Stimulated activated CD8-positive, alpha-beta memory T cell treated with anti-CD3 and anti-CD28 coated beads, Interleukin-2, amount 100 ng/mL, for 1 hour (primary cell): ENCODE measurements around the gene CNTN4.

Experiments used
- DNase-seq, 2 donors: peaks; one replicate each; pipeline ENCODE4 v3.0.0-alpha.2; 2020; ENCODE audit warnings: low read depth in 2 of 2

The CNTN4 gene

DNA sequence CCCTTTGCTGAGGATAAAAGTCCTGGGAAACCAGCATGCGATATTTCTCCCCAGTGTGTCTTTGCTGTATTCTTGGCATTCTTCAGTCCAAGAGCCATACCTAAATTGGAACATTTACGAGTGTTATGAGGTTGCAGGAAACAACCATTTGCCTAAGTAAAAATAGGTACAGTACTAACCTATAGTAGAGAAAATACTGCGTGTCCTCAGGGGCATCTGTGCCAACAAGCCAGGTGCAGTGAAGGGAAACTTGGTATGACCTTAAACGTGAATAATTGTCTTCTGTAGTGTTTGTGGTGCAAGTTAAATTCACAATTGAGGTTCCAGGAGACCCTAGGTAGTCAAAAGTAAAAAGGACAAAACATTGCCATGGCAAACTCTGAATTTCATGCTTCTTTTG is 999.3 kb downstream of the CNTN4 start:
- DNase-seq: no peak

DNA sequence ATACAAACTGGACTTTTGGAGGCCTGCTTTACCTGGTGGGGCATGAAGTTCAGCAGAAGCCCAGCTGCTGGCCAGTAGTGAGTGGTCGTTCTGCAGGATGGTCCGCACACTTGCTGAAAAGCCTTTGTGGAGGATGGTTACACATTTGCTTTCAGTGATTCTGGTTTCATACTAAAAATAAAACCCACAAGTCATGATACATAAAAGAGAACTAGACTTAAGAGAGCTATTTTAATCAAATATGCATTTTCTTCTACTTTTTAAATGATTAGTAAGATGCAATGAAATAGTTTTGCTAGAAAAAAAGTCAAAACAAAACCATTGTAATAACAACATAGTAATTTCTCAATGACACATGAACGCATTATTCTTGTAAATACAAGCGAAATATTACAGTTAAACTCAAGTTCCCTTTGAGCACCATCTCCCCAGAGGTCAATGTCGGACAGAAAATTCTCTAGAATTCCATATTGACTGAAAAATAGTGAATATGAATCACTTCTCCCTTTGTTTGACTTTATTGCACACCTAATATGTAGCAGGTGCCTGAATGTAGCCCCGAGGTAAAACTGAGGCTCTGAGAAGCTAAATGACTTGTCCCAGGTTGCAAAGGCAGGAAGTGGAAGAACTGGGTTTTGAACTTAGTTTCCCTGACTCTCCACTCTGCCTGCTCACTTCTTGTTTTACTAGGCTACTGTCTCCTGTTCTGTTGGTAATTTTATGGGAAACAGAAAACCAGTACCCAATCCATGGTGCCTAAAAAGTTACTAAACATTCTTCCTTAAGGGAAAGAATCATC is 1003.2 kb downstream of the CNTN4 start:
- no peak for DNase-seq

DNA sequence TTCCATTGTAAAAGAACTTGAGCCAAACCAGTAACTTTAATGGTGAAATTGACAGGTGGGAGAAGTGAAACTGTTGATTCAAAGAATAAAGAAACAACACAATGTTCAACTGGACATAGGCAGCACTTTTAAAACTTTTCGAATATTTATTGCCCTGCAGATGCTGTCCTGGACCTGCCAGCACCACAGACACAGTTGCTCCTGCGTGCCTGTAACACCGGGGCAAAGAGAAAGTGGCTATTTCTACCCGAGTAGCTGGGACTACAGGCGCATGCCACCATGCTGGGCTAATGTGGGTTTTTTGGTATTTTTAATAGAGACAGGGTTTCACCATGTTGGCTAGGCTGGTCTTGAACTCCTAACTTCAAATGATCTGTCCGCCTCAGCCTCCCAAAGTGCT is 1004.1 kb downstream of the CNTN4 start:
- DNase-seq: no peak

DNA sequence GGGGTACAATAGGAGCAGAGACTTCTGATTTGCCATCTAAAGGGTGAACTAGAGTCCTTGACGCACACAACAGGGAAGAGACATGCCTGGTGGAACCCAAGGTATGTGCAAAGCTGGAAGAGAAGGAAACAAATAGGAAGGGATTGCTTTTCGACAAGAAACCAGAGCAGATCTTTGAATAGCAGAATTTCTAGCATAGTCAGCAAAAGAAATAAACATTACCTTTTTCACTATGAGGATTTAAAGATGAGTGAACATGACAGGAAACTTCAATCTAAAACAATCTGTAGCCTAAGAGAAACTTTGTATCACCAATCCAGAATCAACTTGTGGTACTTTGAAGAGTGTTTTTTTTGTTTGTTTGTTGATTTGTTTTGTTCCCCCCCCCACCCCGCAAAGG is 1006.6 kb downstream of the CNTN4 start:
- no peak for DNase-seq

- no peak for DNase-seq
Measured at GRCh38 chr3:3105815-3106214, 1007.1 kb downstream of the CNTN4 start.

DNA sequence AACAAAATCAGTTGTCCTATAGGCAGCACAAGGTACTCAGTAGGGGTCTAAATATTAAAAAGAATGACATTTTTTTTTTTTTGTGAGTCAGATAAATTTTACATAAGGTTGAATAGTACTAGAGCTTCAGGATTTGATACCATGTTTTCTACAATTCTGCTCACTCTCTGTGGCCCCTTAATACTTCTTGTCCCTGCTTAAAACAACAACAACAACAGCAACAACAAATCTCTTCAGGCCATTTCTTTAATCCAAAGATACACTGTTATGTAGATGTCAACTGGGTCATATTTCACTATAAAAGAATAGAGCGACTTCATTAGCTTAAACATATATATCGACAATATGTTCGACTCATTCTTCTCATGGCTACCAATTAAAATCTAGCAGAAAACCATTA is 1008.5 kb downstream of the CNTN4 start:
- no peak for DNase-seq
